ENCODE results near the gene LRRC1. TPM values are rescaled to one million over a fixed set of nuclear protein-coding genes. Genes with fewer than 3 reads are reported as not detected.
A peak's percentile ranks its signal among the peaks of the same experiment; 100 is the strongest.

The LRRC1 gene
- total RNA-seq, 4 donors from 2014 or later = 39.0 to 62.5 (median 52.2) TPM

GRCh38 chr6:53793318-53794136 lies 1.3 kb upstream of the LRRC1 start:
- peak overlapping the region; percentile 64 for H3K4me3 ChIP-seq (ENCODE audit: low read depth, poor library complexity, severe bottlenecking)
- DNase-seq (ENCODE audit: low spot score in 2 of 2) = peak in 1 of 2 donors; percentile 54
- WGBS, 2 donors = 1 to 2% methylated on average over 25 of the region's 25 CpGs
- intact Hi-C loops (cut with DNase I; ENCODE audit: low total_unique reads) = no loop called here
- TF ChIP-seq CTCF (IDR thresholded peaks at IDR 0.05) = no peak
- no peak for TF ChIP-seq POLR2A (IDR thresholded peaks at IDR 0.05)

- intact Hi-C loops (cut with DNase I; ENCODE audit: low total_unique reads) = no loop called here
- peak overlapping the region; percentile 64 for H3K4me3 ChIP-seq (ENCODE audit: low read depth, poor library complexity, severe bottlenecking)
- TF ChIP-seq POLR2A (IDR thresholded peaks at IDR 0.05) (no peak), CTCF (IDR thresholded peaks at IDR 0.05) (no peak)
- 1% methylated on average over 23 to 27 of the region's 27 CpGs for WGBS, 2 donors
- peak; percentile 59 to 89 for DNase-seq (ENCODE audit: low spot score in 2 of 2)
These were observed 577 bp upstream of the LRRC1 start for GRCh38 chr6:53794137-53794719.

- DNase-seq (ENCODE audit: low spot score in 2 of 2) = no peak
- intact Hi-C loops (cut with DNase I; ENCODE audit: low total_unique reads) = no loop called here
- 0 to 1% methylated on average over 21 of the region's 21 CpGs for WGBS, 2 donors
- peak overlapping the region; percentile 64 for H3K4me3 ChIP-seq (ENCODE audit: low read depth, poor library complexity, severe bottlenecking)
- TF ChIP-seq CTCF (IDR thresholded peaks at IDR 0.05) = no peak
- no peak for TF ChIP-seq POLR2A (IDR thresholded peaks at IDR 0.05)
These were observed 516 bp downstream of the LRRC1 start for GRCh38 chr6:53795340-53795701.

- peak; percentile 37 to 88 for DNase-seq (ENCODE audit: low spot score in 2 of 2)
- intact Hi-C loops (cut with DNase I; ENCODE audit: low total_unique reads) = no loop called here
- peak overlapping the region; percentile 64 for H3K4me3 ChIP-seq (ENCODE audit: low read depth, poor library complexity, severe bottlenecking)
- WGBS, 2 donors = 4 to 8% methylated on average over 33 of the region's 47 CpGs
- TF ChIP-seq POLR2A (IDR thresholded peaks at IDR 0.05) (no peak), CTCF (IDR thresholded peaks at IDR 0.05) (no peak)
These were observed 1.1 kb downstream of the LRRC1 start for GRCh38 chr6:53795702-53796450.

- WGBS, 2 donors = 33 to 35% methylated on average over 3 of the region's 3 CpGs
- intact Hi-C loops (cut with DNase I; ENCODE audit: low total_unique reads) = no loop called here
- TF ChIP-seq POLR2A (IDR thresholded peaks at IDR 0.05) (no peak), CTCF (IDR thresholded peaks at IDR 0.05) (no peak)
These were observed 1.6 kb downstream of the LRRC1 start for GRCh38 chr6:53796451-53796780.

More at GRCh38 chr6:53796451-53796780, 1.6 kb downstream of the LRRC1 start:
- H3K4me3 ChIP-seq (ENCODE audit: low read depth, poor library complexity, severe bottlenecking) = no peak overlapping the region
- no peak for DNase-seq (ENCODE audit: low spot score in 2 of 2)
